Measurements from ENCODE around the gene ESPNL.

The ESPNL gene

GRCh38 chr2:238158509-238159070 is 58.5 kb downstream of the ESPNL start, which contains the start of gene ERFE:
TSS of gene ERFE (plus strand) at chr2:238158970. CDS start at chr2:238159008, 38 bp downstream.
- no peak within 1 kb of the TSS for H4K5ac ChIP-seq (ENCODE audit: low read length)
- no peak within 1 kb of the TSS for H3K4ac ChIP-seq (ENCODE audit: low read depth, low read length)
- peak; percentile 65 for DNase-seq
- no peak within 1 kb of the TSS for H3K4me3 ChIP-seq (ENCODE audit: low read length)
- H3K36me3 ChIP-seq (ENCODE audit: control insufficient read depth, insufficient read depth, low read length), result no peaks in the 10 kb centered on the region
- H3K79me1 ChIP-seq (ENCODE audit: low read length), result no peaks in the 10 kb centered on the region
- no peak within 1 kb of the TSS for H4K8ac ChIP-seq (ENCODE audit: low read depth, low read length)
- no peak within 1 kb of the TSS for H3K23ac ChIP-seq (ENCODE audit: low read length)
- no peak within 1 kb of the TSS for H2BK15ac ChIP-seq (replicated peaks; ENCODE audit: low read depth)
- H3K4me2 ChIP-seq (ENCODE audit: low read length), result peak within 1 kb of the TSS; percentile 16
- H3K27ac ChIP-seq (ENCODE audit: low read depth, low read length), result no peak within 1 kb of the TSS
- no CpG with 5 or more reads among the region's 61 CpGs for WGBS (ENCODE audit: extremely low coverage, insufficient coverage, low lambda C conversion rate)
- H2BK5ac ChIP-seq (ENCODE audit: low read length), result no peak within 1 kb of the TSS
- no peak within 1 kb of the TSS for H3K18ac ChIP-seq (ENCODE audit: low read length)
- peak within 1 kb of the TSS; percentile 61 for H3K56ac ChIP-seq (ENCODE audit: low read length)
- peaks cover 8% of the 10 kb centered on the region for H3K27me3 ChIP-seq (ENCODE audit: insufficient read depth, low read length, poor library complexity)
- no peaks in the 10 kb centered on the region for H3K79me2 ChIP-seq (ENCODE audit: control insufficient read depth, insufficient read depth, low read length)
- H2BK120ac ChIP-seq (ENCODE audit: low read depth, low read length), result no peak within 1 kb of the TSS
- H3K9ac ChIP-seq (ENCODE audit: low read length), result peak within 1 kb of the TSS; percentile 40
- no peak within 1 kb of the TSS for H2AK5ac ChIP-seq (ENCODE audit: low read length)
- H3K4me1 ChIP-seq (ENCODE audit: control insufficient read depth, low read depth, low read length), result no peaks in the 10 kb centered on the region

- peaks cover 11% of the 10 kb centered on the region for H3K27me3 ChIP-seq (ENCODE audit: insufficient read depth, low read length, poor library complexity)
- H2AK5ac ChIP-seq (ENCODE audit: low read length), result no peak overlapping the region
- no peaks in the 10 kb centered on the region for H3K79me2 ChIP-seq (ENCODE audit: control insufficient read depth, insufficient read depth, low read length)
- peak overlapping the region; percentile 61 for H3K56ac ChIP-seq (ENCODE audit: low read length)
- H3K4me3 ChIP-seq (ENCODE audit: low read length), result no peak overlapping the region
- no peaks in the 10 kb centered on the region for H3K79me1 ChIP-seq (ENCODE audit: low read length)
- H3K4ac ChIP-seq (ENCODE audit: low read depth, low read length), result no peak overlapping the region
- DNase-seq, result no peak
- H3K23ac ChIP-seq (ENCODE audit: low read length), result no peak overlapping the region
- H2BK120ac ChIP-seq (ENCODE audit: low read depth, low read length), result no peak overlapping the region
- H3K9ac ChIP-seq (ENCODE audit: low read length), result peak overlapping the region; percentile 40
- H2BK5ac ChIP-seq (ENCODE audit: low read length), result no peak overlapping the region
- H4K8ac ChIP-seq (ENCODE audit: low read depth, low read length), result no peak overlapping the region
- no peak overlapping the region for H3K18ac ChIP-seq (ENCODE audit: low read length)
- no peaks in the 10 kb centered on the region for H3K36me3 ChIP-seq (ENCODE audit: control insufficient read depth, insufficient read depth, low read length)
- H2BK15ac ChIP-seq (replicated peaks; ENCODE audit: low read depth), result no peak overlapping the region
- no CpG with 5 or more reads among the region's 52 CpGs for WGBS (ENCODE audit: extremely low coverage, insufficient coverage, low lambda C conversion rate)
- H4K5ac ChIP-seq (ENCODE audit: low read length), result no peak overlapping the region
- peak overlapping the region; percentile 16 for H3K4me2 ChIP-seq (ENCODE audit: low read length)
- H3K27ac ChIP-seq (ENCODE audit: low read depth, low read length), result no peak overlapping the region
- H3K4me1 ChIP-seq (ENCODE audit: control insufficient read depth, low read depth, low read length), result no peaks in the 10 kb centered on the region
These were observed 59.0 kb downstream of the ESPNL start for GRCh38 chr2:238159071-238159539.

DNA sequence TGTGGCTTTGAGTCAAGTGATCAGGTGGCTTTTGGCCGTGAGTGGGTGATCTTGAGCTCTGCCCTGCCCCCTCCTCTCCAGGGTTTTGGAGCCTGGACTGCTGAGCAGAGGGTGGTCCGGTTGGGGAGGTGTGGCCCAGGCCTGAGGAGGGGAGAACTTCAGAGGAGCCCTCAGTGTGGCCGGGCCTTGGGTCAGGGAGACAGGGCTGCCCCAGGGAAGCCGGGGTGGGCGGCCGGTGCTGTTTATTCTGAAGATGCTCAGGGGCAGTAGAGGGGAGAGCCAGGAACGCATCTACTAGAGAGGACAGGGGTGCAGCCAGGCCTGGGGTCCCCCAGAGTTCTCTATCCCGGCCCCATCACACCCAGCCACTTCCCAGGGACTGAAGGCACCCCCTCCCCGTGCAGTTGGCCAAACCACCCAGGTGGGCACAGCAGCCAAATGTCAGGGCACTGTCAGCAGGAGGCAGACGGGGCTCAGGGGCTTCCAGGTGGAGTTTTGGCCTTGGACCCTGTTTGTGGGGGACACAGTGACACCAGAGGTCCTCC is 59.6 kb downstream of the ESPNL start:
- WGBS (ENCODE audit: extremely low coverage, insufficient coverage, low lambda C conversion rate), result no CpG with 5 or more reads among the region's 10 CpGs
- Histone ChIP-seq H3K4me2 (ENCODE audit: low read length) (no peak overlapping the region), H3K27ac (ENCODE audit: low read depth, low read length) (no peak overlapping the region), H3K36me3 (ENCODE audit: control insufficient read depth, insufficient read depth, low read length) (no peaks in the 10 kb centered on the region), H3K56ac (ENCODE audit: low read length) (no peak overlapping the region), H3K18ac (ENCODE audit: low read length) (no peak overlapping the region), H4K8ac (ENCODE audit: low read depth, low read length) (no peak overlapping the region), H3K4ac (ENCODE audit: low read depth, low read length) (no peak overlapping the region), H2BK15ac (replicated peaks; ENCODE audit: low read depth) (no peak overlapping the region), H2BK120ac (ENCODE audit: low read depth, low read length) (no peak overlapping the region), H2AK5ac (ENCODE audit: low read length) (no peak overlapping the region), H3K27me3 (ENCODE audit: insufficient read depth, low read length, poor library complexity) (peaks cover 11% of the 10 kb centered on the region), H4K5ac (ENCODE audit: low read length) (no peak overlapping the region), H3K4me3 (ENCODE audit: low read length) (no peak overlapping the region), H3K79me1 (ENCODE audit: low read length) (no peaks in the 10 kb centered on the region), H3K79me2 (ENCODE audit: control insufficient read depth, insufficient read depth, low read length) (no peaks in the 10 kb centered on the region), H3K4me1 (ENCODE audit: control insufficient read depth, low read depth, low read length) (no peaks in the 10 kb centered on the region), H3K23ac (ENCODE audit: low read length) (no peak overlapping the region), H3K9ac (ENCODE audit: low read length) (no peak overlapping the region), H2BK5ac (ENCODE audit: low read length) (no peak overlapping the region)
- no peak for DNase-seq

- H3K9ac ChIP-seq (ENCODE audit: low read length), result no peak overlapping the region
- H2AK5ac ChIP-seq (ENCODE audit: low read length), result no peak overlapping the region
- H3K4ac ChIP-seq (ENCODE audit: low read depth, low read length), result no peak overlapping the region
- no peak overlapping the region for H3K4me2 ChIP-seq (ENCODE audit: low read length)
- no peak overlapping the region for H3K56ac ChIP-seq (ENCODE audit: low read length)
- no peak overlapping the region for H2BK5ac ChIP-seq (ENCODE audit: low read length)
- no peak overlapping the region for H3K27ac ChIP-seq (ENCODE audit: low read depth, low read length)
- H3K4me1 ChIP-seq (ENCODE audit: control insufficient read depth, low read depth, low read length), result no peaks in the 10 kb centered on the region
- no peak overlapping the region for H3K4me3 ChIP-seq (ENCODE audit: low read length)
- H3K18ac ChIP-seq (ENCODE audit: low read length), result no peak overlapping the region
- no peak overlapping the region for H4K5ac ChIP-seq (ENCODE audit: low read length)
- H2BK120ac ChIP-seq (ENCODE audit: low read depth, low read length), result no peak overlapping the region
- H4K8ac ChIP-seq (ENCODE audit: low read depth, low read length), result no peak overlapping the region
- no peak overlapping the region for H2BK15ac ChIP-seq (replicated peaks; ENCODE audit: low read depth)
- no CpG with 5 or more reads among the region's 23 CpGs for WGBS (ENCODE audit: extremely low coverage, insufficient coverage, low lambda C conversion rate)
- H3K79me1 ChIP-seq (ENCODE audit: low read length), result no peaks in the 10 kb centered on the region
- H3K36me3 ChIP-seq (ENCODE audit: control insufficient read depth, insufficient read depth, low read length), result no peaks in the 10 kb centered on the region
- DNase-seq, result peak; percentile 39
- no peaks in the 10 kb centered on the region for H3K79me2 ChIP-seq (ENCODE audit: control insufficient read depth, insufficient read depth, low read length)
- no peak overlapping the region for H3K23ac ChIP-seq (ENCODE audit: low read length)
- H3K27me3 ChIP-seq (ENCODE audit: insufficient read depth, low read length, poor library complexity), result peaks cover 11% of the 10 kb centered on the region
These were observed 60.3 kb downstream of the ESPNL start for GRCh38 chr2:238160206-238161129.

DNA sequence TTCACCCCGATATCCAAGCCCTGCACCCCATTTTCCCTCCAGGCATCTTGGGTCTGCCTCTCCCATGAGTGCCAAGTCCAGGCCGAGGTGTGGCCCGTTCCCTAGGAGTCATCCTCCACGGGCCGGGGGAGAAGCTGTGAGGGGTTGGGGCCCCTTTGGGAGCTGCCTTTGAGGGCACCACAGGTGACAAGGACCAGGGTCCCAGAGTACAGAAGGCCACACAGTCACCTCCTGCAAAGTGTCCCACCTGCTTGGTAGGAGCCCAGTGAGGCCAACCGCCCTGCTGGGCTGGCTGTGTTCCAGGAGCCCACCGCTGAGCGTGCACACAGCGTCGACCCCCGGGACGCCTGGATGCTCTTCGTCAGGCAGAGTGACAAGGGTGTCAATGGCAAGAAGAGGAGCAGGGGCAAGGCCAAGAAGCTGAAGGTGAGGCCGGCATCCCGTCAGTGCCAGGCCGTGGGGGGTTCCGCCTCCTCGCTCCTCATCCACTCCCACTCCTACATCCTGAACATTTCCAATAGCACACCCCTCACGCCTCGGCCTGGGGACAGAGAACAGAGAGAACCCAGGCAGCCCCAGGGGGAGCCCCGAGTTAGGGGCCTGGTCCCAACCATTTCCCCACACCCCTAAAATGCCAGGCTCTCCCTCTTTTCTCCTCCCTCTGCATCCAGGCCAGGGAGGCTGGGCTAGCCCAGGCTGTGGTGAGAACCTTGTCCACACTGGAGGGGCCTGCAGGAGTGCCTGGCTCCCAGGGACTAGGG is 61.3 kb downstream of the ESPNL start:
- no CpG with 5 or more reads among the region's 21 CpGs for WGBS (ENCODE audit: extremely low coverage, insufficient coverage, low lambda C conversion rate)
- H3K4ac ChIP-seq (ENCODE audit: low read depth, low read length), result no peak overlapping the region
- H3K23ac ChIP-seq (ENCODE audit: low read length), result no peak overlapping the region
- H2BK120ac ChIP-seq (ENCODE audit: low read depth, low read length), result no peak overlapping the region
- H3K79me2 ChIP-seq (ENCODE audit: control insufficient read depth, insufficient read depth, low read length), result no peaks in the 10 kb centered on the region
- no peak overlapping the region for H2BK15ac ChIP-seq (replicated peaks; ENCODE audit: low read depth)
- no peak overlapping the region for H3K4me3 ChIP-seq (ENCODE audit: low read length)
- H4K8ac ChIP-seq (ENCODE audit: low read depth, low read length), result no peak overlapping the region
- H3K27ac ChIP-seq (ENCODE audit: low read depth, low read length), result no peak overlapping the region
- H4K5ac ChIP-seq (ENCODE audit: low read length), result no peak overlapping the region
- H3K79me1 ChIP-seq (ENCODE audit: low read length), result no peaks in the 10 kb centered on the region
- no peaks in the 10 kb centered on the region for H3K36me3 ChIP-seq (ENCODE audit: control insufficient read depth, insufficient read depth, low read length)
- H2BK5ac ChIP-seq (ENCODE audit: low read length), result no peak overlapping the region
- no peak overlapping the region for H3K56ac ChIP-seq (ENCODE audit: low read length)
- H3K4me1 ChIP-seq (ENCODE audit: control insufficient read depth, low read depth, low read length), result no peaks in the 10 kb centered on the region
- peaks cover 11% of the 10 kb centered on the region for H3K27me3 ChIP-seq (ENCODE audit: insufficient read depth, low read length, poor library complexity)
- H2AK5ac ChIP-seq (ENCODE audit: low read length), result no peak overlapping the region
- H3K9ac ChIP-seq (ENCODE audit: low read length), result no peak overlapping the region
- DNase-seq, result no peak
- H3K4me2 ChIP-seq (ENCODE audit: low read length), result no peak overlapping the region
- no peak overlapping the region for H3K18ac ChIP-seq (ENCODE audit: low read length)

Measured in mesendoderm (in vitro differentiated cells).